Stimulated activated CD4-positive, alpha-beta T cell treated with anti-CD3 and anti-CD28 coated beads, Interleukin-1b, Interleukin-23, amount 100 ng/mL, for 24 hours (primary cell): ENCODE data around the gene MICU1.
"Not testable (repeated sequence)": the region's sequence is repeated elsewhere in the genome, so short reads cannot be mapped to it uniquely, and the experiment has no call there.

Experiments
- DNase-seq, 4 experiments: peaks; one replicate each; pipeline ENCODE4 v3.0.0-alpha.2; 2020; ENCODE audit warnings: low read depth in 4 of 4, low spot score in 1 of 4

The MICU1 gene

DNA sequence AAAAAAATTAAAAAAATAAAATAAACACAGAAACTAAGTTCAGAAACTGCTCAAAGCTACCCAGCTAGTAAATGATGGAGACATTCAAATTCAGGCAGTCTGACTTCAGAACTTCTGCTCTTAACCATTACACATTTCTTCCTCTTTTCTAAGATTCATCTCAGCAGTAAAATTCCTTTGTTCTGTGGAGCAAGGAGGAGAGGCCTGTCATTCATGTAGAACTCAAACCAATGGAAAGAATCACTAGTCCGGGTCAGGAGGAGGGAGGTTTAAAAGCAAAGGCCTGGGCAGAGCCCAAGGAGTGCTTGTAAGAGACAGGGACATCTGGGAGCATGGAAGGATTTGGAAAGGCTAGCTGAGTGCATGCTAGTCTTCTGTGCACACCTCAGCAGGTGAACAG is 233.3 kb downstream of the MICU1 start:
- DNase-seq: no peak

DNA sequence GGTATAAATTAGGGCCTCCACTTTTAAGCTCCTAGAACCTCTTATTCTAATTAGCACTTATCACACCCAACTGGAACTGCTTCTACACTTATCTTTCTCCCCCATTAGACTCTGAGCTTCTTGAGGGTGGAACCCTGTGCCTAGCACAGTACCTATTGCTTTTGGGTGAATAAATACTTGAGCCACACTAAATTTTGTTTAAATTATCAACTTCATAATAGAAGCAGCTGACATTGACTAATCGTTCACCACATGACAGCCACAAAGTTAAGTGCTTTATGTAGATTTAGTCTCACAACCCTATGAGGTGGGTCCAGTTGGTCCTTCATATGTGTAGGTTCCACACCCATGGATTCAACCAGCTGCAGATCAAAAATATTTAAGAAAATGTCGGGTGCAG is 235.1 kb downstream of the MICU1 start:
- no peak for DNase-seq

DNA sequence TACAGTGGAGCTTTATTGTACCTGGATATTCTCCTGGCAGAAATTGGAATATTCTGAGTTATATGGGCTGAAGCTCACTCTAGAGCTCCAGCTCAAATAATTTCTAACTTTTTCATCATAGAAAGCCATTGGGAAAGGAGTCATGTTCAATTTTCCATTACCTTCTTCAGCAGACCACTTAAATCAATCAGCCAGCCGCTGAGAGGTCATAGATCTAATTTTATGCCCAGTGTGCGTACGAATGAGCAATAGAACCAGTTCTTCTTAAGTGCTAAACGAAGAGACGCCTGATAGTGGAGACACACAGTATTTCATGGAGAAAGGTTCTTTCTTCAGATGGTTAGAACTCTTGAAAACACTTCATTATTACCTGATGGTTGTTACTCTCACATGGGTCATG is 236.2 kb downstream of the MICU1 start:
- DNase-seq: no peak

DNA sequence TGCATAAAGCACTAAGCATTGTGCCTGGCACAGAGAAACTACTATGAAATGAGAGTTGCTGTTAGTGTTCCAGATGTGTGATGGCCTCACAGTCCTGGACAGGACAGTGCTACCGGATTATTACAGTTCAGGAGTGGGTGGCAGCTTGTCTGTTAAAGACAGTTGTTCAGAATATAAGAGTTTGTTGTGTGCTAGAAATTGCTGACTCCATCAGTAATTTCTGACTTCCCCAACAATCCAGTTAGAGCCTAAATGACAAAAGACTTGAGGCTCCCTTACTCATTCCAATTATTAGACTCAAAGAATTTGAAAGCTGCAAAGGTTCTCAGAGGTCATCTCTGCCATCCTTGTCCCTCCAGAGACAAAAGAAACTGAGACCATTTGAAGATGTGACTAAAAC is 236.9 kb downstream of the MICU1 start:
- DNase-seq: no peak

DNA sequence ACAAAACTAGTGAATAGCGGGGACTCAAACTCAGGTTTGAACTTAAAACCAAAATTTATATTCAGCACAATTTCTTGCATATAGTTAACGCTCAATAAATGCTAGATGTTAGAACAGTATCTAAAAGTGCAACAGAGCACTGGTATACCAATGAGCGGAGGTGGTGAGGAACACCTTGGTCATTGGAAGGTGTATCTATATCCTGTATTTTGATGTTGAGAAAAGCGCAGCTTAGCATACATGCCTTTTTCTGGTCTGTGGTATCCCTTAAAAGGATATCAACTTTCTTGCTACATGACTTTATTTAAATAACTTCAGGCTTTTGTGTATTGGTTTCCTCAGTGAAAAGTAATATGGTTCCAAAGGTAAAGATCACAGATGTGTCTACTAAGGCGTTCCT is 237.8 kb downstream of the MICU1 start:
- DNase-seq: no peak

DNA sequence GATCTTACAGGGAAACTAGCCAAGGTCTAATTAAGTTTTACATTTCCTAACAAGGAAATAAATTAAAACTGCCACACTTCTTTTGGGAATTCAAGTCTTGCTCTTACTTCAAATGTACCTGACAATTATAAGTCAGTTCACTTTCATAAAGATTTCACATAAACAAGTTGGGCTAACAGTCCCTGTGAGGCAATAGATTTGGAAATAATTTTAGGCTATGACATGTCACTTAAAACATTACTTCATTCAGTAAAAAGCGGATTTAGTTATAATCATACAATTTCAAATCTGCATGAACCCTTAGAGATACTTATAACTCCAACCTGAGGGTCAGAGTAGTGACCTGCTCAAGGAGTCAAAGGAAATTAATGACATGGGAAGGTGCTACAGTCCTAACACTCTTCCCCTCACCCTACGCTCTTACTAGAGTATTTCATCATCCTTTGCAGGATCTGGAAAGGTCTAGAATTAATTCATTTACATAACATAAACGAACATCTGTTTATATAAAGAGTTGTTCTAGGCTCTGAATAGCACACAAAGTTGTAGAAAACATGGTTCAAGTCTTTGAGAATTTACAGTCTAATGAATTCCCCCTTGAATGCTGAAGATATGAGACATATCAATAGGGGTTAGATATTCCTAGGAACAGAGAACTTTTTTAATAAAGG is 238.8 kb downstream of the MICU1 start:
- no peak for DNase-seq

DNA sequence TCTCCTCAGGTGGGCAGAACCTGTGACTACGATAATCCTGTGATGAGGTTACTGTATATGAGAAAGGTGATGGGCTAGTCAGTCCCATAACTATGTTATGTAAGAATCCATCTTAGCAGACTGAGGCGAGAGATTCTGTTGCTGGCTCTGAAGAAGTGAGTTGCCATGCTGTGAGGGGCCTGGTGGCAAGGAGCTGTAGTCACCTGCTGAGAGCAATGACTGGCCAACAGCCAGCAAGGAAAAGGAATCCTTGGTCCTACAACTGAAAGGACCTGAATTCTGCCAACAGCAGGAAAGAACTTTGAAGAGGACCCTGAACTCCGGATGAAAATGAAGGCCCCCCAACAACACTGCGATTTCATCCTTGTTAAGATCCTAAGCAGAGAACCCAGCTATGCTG is 240.2 kb downstream of the MICU1 start:
- DNase-seq: no peak

DNA sequence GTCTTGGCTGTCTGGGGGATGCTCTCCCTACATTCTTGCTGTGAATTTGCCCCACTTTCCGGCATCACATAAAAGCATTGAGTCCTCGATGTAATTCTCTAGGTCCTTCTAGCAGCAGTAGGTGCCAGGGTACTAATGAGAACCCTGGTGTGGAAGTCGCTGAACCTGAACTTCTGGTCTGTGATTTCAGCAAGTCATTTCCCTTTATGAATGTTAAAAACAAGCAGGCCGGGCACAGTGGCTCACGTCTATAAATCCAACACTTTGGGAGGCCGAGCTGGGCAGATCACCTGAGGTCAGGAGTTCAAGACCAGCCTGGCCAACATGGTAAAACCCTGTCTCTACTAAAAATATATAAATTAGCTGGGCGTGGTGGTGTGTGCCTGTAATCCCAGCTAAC is 240.9 kb downstream of the MICU1 start:
- not testable (repeated sequence) for DNase-seq

DNA sequence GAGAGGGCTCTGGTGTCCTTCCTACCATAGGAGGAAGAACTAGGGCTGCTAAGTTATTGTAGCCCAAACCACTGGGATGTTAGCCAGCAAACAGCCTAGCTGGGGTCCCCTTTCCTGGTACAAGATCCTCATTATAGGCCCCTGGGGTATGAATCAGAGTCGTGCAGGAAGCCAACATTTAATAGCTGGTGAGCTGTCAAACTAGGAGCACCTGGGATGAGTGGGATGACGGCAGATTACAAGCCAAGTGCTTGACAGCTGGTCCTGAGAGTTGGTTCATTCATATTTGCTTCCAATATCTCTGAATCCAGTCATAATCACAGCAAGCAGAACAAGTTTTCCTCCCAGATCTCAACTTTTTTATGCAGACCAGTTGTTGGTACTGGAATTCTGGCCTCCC is 246.1 kb downstream of the MICU1 start:
- no peak for DNase-seq

DNA sequence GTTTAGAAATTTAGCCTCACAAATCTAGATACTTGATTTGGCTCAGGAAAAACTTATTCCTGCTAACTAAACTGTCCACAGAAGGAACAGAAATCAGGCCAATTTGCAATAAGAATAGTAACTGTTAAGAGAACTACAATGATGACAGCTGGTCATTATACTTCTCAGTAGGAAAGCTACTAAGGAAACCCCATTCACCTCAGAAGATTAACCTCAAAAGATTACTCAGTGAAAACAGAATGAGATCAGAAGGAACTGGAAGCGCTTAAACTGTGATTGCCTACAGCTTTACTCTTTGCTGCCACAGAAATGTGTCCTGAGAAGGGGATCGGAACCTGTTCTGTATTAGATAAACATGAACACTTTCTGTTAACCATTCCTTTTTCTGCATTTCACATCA is 246.8 kb downstream of the MICU1 start:
- no peak for DNase-seq

DNA sequence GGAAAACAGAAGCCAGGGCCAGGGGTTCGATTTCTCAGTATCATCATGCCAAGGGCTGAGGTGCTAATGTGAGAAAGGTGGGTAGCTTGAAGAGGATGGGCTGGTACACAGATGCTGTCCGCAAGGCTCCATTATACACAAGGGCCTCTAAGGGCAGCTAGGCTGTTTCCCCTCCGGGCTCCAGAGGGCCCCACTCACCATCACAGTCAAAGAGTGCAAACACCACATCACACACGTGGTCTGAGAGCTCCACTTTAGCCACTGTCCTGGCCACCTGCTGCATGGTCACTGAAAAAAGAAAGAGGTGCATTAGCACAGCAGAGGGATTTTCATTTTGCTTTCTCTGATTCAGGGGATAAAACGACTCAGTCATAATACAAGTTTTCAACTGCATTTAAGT is 250.3 kb downstream of the MICU1 start:
- DNase-seq: no peak

DNA sequence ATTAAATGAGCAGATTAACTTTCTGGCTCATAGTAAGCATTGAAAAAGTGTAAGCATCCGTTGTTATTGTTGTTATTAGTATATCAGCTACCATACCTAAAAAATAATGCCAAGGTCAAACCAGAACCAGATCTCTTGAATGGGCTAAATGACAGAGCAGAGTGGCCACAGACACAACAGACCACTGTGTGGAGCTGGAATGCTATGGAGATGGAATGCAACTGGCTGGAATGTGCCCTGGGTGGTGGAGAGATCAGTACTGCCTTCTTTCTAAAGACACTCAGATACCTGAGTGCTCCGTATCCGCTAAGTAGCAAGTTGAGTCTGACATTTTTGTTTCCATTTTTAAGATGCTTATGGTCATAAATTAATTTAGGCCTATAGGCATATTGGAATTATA is 250.7 kb downstream of the MICU1 start:
- DNase-seq: no peak

DNA sequence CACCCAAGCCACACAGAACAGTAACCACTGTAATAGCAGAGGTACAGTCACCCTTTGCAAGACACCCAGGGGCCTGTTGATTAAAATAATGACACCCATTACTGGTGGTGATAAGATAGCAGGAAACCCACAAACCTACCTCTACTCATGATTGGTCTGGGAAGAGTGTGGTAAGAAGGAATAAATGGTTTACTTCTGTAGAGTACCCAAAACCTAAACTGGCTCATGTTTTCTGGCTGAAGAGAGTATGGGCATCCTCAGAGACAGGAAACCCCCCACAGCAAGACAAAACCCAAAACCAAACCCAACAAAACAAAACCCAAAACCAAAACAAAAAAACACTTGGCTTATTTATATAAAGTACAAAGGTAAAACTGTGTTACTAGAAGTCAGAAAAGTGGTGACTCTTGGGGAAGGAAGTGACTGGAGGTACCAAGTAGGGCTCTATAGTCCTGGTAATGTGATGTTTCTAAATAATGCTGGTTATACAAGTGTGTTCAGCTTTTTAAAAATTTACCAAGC is 255.6 kb downstream of the MICU1 start:
- no peak for DNase-seq

DNA sequence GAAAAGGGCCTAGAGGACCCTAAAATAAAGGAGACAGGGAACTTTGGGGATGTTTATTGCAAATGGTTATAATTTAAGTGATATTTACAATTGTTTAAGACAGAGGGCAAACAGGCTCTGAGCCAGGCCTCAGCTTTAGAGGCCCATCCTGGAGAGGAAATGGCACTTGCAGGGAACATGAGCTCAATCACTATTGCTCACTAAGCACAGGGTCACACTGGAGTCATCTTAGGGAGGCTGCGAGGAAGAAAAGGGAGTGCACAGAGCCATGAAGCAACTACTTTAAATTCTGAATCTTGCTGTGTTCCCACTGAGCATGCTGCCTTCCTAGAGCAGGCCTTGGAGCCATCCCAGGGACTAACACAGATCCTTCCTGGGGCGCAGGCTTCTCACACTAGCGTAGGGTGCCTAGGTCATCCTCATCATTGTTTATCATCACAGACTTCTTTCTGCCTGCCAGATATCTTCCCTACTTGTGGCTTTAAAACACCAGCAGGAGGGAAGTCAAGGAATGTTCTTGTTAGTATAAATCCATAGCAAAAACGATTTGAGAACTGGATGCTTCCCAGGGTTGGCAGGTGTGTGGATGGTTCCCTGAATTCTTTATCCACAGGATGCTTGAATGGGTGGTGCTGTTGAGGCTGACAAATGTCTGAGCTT is 258.4 kb downstream of the MICU1 start:
- no peak for DNase-seq

DNA sequence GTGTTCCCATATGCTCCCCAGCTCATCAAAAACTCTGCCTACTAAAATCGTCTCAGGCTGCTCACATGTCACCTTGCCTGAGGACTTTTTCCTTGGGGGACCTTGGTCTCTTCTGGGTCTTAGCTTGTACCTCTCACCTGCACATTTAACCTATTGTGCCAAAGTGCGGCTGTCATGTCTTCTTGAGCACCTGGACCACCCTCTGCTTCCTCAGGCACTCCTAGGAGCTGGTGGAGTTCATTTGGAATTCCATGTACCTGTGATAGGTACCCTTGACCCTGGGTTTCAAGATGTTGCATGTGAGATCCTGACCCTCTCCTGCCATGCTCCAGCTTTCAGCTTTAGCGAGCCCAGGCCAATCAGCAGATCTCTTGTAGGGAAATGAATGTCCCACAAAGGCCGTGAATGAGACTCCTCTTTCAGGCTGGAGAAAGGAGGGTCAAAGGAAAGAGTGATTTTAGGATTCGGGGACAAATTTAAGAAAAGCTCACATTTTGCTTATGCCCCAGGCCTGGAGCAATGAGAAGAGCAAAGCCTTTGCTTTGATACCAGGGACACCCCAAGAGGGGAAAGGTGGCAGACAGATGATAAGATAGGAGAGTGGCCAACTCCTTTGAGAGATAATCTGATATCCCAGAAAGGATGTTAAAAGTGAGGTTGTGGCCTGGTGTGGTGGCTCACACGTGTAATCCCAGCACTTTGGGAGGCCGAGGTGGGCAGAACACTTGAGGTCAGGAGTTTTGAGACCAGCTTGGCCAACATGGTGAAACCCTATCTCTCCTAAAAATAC is 260.6 kb downstream of the MICU1 start:
- DNase-seq: no peak

DNA sequence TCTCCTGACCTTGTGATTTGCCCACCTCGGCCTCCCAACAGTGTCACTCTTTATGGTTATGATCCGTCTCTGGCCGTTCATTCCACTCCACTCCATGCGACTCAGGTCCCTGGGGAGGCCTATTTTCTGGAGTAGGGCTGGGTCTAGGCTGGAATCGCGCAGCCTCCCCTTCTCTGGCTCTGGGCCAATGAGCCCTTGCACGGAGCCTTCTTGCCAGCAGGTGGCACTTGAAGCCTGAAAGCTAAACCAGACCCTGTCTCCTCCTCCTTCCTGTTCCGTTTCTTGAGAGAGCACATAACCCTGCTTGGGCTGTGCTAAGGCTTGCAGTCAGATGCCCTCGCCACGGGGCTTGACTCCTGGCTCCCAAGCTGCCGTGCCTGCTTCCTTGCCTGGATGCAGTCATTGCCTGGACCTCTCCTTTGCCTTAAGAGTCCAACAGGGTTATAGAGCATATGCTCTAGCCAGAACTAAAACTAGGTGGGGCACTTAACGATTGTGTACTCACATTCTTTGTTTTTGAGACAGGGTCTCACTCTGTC is 261.6 kb downstream of the MICU1 start:
- peak; percentile 68 to 76 (median 68) for DNase-seq

DNA sequence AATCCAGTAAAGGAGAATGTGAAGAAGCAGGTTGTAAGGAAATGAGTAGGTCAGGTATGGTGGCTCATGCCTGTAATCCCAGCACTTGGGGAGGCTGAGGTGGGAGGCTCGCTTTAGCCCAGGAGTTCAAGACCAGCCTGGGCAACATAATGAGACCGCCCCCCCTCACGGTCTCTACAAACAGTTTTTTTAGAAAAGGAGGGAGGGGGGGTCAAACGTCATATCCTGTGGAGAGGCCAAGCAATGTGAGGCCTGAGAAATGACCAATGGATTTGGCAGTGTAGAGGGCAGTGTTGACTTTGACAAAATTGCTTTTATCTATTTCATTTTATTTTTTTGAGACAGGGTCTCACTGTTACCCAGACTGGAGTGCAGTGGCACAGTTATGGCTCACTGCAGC is 268.9 kb downstream of the MICU1 start:
- DNase-seq: no peak

DNA sequence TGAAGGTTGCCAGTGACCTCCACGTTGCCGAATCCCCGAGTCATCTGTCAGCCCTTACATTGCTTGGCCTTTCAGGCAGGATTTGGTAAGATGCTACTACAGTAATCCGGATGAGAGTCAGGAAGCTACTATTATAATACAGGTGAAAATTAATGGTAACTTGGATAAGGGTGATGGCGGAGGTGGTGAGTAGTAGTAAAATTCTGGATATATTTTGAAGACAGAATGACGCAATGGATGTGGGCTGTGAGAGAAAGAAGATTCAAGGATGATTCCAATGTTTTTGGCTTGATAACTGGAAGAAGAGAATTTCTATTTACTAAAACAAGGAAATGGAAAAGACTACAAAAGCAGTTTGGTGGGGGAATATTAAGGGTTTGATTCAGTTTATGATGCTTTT is 269.8 kb downstream of the MICU1 start:
- DNase-seq: no peak

DNA sequence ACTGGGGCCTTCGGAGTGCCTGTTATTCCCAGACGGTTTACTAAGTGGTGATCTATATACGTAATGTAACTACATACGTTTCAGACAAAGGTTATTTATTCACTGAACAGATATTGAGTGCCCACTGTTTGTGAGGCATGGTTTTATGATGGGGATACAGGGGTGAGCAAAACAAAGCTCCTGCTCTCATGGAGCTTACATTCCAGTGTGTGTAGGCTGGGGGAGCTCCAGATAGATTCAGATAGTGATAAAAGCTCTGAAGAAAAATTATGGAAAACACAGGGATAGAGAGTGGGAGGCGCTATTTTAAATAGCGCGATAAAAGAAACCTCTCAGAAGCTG is 270.7 kb downstream of the MICU1 start:
- no peak for DNase-seq

DNA sequence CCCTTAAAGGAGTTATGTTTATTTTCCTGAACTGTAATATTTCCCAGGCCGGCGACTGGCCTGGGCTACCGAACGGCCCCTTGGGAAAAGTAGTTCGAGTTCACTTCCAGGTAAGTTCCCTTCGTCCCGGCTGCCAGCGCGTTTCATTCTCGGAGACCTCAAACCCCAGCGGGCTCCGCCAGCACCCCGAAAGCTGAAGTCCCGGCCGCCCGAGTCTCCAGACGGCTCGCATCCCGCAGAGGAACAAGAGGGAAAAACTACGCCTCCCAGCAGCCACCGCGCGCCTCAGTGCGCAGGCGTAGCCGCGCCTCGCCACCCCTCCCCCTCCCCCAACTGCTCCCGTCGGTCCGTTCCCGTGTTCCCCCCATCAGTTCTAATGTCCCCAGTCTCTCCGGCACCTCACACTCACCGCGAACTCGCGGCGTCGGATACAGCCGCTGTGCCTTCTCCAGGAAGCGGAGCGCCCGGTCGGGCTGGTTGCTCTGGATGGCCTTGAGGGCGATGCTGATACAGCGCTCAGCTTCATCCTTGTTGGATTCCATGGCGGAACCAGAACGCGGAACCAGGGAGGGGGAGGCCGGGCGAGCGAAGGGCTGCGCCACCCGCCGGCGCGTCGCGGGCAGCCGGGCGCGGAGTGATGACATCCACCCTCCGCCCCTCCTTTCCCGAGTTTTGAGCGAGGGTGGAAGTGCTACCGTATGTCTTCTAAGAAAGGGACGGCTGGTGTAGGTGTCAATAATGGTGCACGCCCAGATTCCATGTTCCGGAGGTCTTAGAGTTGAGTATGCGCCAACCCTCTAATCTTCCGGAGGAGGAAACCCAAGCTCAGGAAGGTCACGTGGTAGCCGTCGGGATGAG is 271.3 kb downstream of the MICU1 start, which contains the start of gene DNAJB12:
DNAJB12 (minus strand) TSS at position 564 of the 858 bp plus-strand sequence; CDS start at position 542, 22 bp downstream.
- DNase-seq: peak; percentile 72 to 79 (median 78)

DNA sequence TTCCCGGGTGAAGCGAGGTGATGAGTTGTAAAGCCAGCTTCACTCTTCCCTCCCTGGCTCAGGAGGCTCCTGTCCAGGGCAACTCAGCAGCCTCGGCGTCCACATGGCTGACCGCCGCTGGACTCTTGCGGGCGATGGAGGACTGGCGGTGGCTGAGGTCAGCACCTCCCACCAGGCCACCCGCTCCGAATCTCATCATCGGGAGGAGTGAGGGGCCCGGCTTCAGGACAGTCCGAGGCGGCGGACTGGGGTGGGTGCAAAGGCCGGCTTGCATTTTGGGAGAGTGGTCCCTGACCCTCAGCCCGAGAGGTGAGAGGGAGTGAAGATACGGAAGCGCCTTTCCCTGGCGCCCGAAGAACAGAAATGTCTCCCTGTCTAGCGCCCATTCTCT is 271.9 kb downstream of the MICU1 start:
- DNase-seq: no peak
